GM12892 (cell line): ENCODE data around the gene KCNK5.

ENCODE experiments used
- POLR2A ChIP-seq: IDR thresholded peaks from 2 replicates; pipeline ENCODE4 v1.6.1; 2011; ENCODE audit warnings: low read depth, low read length, control low read depth
- POLR2AphosphoS5 ChIP-seq: IDR thresholded peaks from 2 replicates; pipeline ENCODE4 v1.6.1; 2011; ENCODE audit warnings: low read depth, low read length, control low read depth
- TAF1 ChIP-seq: IDR thresholded peaks from 2 replicates; pipeline ENCODE4 v1.6.1; 2011; ENCODE audit warnings: low read depth, mild to moderate bottlenecking, control low read depth, low read length, borderline replicate concordance

DNA sequence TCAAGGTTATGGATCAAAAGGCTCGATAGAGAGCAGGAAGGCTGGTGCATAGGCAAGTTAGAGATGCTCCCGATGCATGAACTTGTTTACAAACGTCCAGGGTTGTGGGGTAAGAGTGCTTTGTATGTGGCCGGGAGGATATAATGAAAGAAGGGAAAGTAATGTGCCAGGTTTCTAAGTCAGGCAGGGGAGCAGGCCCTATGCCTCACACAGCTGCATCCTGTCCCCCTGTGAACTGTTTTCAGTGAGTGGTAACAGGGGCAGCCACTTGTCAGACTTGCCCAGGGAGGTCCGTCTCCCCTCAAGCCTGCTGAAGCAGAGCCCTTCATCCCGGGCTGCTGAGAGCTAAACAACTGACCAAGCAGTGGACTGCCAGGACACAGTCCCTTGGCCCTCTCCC is 19.4 kb downstream of the KCNK5 start:
- TF ChIP-seq TAF1, result no peak
- no peak for TF ChIP-seq POLR2A
- no peak for TF ChIP-seq POLR2AphosphoS5
